Tongue (tissue), 2 donors: ENCODE results near the gene ALS2. TPM values are rescaled to one million over a fixed set of nuclear protein-coding genes. Genes with fewer than 3 reads are reported as not detected.
"Not testable (repeated sequence)": the region's sequence is repeated elsewhere in the genome, so short reads cannot be mapped to it uniquely, and the experiment has no call there.

ENCODE experiments used
- DNase-seq: peaks from one replicate; pipeline ENCODE4 v3.0.0-alpha.2; 2015
- total RNA-seq: library from RNA; depleted of rRNA; stranded (reverse); fragments of >200 nt; gene quantifications from one replicate; pipeline ENCODE4 v1.2.3, GENCODE V29; 2014

The ALS2 gene
- total RNA-seq, 1 donor from 2014 or later, result 27.3 TPM

DNA sequence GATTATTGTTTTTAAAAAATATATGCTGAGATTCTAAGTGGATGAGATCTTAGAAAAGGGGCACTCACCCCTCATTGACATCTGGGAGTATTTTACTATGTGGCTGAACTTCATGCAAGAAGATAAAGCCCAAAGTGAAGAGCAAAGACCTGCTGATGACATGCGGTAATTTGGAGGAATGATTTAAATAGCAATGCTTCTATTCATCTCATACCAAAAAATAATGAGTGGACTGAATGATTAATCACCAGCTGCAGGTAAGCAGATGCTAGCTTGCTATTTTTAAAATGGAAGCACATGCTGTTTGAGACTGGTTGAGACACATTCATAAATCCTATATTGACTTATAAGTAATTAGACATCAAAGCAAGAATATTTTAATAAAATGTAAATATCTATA lies 12.9 kb upstream of the ALS2 start:
- DNase-seq, result no peak

DNA sequence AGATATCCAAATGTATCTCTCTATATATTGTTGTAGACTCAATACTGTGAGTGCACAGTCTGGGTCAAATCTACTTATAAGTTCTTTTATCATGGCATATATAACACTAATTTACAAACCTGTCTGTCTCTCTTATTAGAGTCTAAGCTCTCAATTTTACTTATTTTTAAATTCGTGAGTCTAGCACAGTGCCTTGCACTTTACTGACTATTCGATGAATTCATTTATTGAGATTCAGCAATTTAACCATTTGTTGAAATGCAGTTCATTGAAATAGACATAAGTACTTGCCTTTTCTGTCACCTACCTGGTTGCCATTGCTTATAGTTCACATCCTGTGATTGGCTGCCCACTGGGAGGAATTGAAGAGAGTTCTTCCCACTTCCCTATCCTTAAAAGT lies 10.3 kb upstream of the ALS2 start:
- DNase-seq, result no peak

DNA sequence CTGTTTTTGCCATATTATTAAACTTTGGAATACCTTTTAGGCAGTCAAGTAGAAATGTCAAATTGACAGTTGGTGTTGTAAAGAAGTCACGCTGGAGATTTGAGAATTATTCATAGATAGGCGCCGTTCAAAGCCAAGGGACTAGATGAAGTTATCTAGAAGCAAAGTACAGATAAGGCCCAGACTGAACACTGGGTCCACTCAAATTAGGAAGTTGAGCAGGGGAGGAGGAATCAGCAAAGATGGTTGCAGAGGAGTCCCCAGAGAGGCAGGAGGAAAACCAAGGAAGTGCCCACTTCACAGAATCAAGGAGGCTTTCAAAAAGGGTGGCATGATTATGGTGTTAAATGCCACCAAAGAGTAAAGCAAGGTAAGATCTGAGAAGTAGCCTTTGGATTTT lies 9.6 kb upstream of the ALS2 start:
- DNase-seq, result no peak

DNA sequence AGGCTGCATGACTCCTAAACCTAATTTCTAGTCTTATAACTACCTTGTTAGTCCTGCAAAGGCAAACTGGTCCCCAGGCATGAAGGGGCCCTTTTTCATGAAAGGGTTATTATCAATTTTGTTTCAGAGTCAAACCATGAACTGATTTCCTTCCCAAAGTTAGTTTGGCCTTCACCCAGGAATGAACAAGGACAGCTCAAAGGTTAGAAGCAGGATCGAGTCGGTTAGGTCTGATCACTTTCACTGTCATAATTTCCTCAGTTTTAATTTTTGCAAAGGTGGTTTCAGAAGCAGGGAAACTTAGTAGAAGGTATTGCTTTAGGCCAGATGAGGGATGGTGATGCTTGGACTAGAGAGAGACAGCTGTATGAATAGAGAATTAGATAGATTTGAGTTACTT lies 8.7 kb upstream of the ALS2 start:
- DNase-seq, result no peak

DNA sequence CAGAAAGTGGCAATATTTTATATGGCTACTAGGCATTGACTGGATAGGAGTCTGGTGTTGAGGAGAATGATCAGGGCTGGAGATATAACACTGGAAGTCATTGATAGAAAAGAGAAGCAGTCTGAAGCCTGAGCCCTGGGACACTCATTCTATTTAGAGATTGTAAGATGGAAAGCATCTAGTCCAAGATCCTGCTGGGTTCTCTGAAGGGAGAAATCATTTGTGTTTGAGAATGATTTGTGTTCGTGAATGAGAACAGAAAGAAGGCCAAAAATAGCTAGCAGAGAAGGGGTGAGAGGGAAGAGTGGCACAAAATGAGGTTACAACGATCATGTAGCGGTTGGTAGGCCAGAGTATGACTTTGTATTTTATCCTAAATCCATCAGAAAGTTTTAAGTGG lies 7.6 kb upstream of the ALS2 start:
- no peak for DNase-seq

DNA sequence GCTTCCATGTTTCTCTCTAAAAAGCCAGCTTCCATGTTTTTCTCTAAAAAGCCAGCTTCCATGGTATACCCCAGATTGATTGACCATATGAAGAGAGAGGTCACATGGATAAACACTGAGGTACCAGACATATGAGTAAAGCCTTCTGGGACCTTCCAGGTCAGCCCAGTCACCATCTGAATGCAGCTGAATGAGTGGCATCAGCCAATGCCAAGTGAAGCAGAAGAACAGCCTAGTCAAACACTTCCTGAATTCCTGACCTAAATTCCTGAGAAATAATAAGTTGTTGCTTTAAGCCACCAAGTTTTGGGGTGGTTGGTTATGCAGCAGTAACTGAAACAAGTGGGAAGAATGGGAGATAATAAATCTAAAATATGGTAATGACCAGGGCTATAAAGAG lies 5.7 kb upstream of the ALS2 start:
- DNase-seq, result no peak

DNA sequence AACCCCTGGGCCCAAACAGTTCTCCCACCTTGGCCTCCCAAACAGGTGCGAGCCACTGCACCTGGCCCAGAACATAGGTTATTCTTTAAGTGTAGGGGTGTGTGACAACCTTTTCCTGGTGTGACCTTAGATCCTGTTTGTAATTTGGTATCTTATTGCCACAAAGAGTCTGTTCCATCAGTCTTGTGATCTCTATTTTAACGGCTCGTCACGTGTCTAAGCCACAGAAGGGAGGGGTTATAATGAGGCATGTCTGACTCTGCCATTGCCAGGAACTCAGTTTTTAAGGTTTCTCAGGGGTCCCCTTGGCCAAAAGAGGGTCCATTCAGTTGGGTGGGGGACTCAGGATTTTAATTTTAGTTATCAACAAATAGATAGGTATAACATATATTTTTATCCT lies 4.4 kb upstream of the ALS2 start:
- no peak for DNase-seq

DNA sequence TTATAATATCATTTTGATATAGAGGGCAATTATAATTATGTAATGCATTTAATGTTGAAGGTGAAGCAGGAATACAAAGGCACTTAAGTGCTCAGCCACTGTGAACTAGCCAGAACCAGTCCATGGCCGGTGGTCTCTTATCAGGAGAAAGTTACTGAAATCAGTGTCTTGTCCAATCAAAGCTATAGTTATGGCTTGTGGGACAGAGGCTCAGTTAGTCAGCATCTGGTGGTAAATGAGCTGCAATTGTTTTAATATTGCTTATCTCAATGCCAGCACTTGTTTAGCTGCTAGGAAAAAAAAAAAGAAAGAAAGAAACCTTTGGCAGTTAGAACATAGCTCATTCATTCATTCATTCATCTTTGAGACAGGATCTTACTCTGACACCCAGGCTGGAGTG lies 3.8 kb upstream of the ALS2 start:
- DNase-seq, result no peak

DNA sequence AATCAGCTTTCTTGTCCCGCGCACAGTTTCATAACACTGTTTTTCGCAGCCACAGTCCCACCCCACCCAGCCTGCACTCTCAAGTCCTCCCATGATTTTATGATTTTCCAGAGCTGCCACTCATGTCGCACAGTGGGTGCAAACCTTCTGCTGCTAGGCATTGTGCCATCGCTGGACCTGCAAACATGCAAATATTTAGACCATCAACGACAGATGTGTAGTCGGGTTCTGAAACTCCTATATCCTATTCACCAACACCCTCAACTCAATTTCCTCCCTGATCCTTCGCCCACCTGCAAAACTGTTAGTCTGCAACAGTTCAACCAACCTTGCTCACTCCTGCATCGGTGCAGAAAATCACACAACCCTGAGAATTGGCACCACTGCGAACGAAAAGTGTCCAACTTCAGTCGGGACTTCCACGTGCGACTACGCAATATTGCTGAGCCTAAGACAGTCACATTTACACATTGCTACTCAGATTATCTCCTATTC lies 871 bp upstream of the ALS2 start:
- peak; percentile 34 for DNase-seq

DNA sequence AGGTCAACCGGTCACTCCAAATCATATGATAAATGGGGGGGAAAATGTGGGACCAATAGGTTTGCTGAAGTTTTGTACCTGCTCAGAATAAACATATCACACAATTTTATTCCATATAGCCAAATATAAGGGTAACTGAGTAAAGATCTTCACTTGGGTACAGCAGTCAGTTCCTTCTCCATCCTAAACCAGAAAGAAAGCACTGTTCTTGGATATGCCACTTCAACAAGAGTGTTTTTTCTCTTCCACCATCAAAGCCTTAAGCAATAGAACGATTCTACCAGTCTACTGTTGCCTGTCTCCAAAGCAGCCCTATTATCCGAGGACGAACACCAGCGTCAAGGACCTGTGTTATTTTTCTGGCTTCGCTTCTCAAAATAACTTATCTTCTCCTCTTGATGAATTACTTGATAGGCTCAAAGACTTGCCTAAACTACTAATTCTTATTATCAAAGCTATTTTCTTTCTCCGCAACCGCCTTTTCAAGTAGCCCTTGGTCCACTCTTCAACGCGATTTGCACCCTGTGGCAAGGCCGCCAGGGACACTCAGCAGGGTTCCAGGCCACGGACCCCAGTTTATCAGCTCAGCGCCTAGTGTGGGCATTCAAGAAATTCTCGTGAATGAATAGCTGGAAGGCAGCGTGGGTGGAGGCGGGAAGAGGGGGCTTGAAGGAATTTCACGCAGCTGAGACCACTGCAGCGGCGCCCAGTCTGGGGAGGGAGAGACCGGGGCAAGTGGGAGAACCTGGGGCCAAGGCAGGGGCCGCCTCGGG lies 646 bp downstream of the ALS2 start:
- no peak for DNase-seq

DNA sequence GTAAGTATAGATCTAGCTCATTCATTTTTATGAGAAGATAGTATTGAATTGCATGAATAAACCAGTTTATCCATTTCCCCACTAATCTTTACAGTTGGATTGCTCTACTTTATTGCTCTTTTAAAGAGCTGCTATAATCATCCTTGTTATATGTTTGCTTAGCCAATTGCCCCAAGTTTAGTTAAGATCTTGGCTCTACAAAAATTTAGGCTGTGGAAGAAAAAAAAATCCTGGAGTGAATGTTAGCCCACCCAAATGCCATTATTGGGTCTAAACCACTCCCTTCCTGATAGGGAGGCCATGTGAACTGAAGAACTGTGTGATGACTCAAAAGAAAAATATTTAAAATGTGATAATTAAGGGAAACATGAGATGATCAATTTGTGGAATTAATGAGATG lies 2.9 kb downstream of the ALS2 start:
- DNase-seq, result no peak

DNA sequence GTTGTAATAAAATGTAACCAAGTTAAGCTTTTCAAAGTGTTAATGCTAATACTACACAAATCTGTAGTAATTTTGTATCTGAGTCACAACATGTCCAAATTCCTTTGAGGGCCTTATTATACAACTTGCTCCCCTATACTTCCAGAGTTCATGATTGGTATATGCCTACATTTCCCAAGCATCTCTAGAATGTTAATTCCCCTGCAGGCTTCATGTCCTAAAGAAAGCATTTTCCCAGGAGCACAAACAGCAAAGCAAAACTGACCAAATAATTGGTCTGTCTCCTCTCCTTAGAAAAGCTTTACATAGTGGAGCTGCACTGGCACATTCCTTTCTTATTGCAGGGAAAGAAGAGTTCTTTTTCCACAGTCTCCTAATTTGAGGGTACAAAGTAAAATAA lies 3.7 kb downstream of the ALS2 start:
- DNase-seq, result no peak

DNA sequence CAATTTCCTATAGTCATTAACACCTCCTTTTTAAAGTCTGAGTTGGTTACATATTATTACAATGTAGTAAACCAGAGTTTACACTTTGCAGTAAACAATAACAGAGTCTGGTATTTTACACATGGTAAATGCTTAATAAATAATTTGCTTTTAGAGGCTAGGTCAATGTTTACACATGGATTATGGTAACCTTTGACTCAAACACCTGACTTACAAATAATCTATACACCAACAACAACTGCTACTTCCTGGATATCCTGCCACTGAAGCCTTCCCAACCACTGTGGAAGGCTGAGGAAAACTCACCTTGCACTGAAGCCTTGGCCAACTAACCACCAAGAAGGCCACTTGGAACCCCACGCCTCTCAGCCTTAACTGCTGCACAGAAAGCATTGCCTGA lies 5.4 kb downstream of the ALS2 start:
- DNase-seq, result no peak

DNA sequence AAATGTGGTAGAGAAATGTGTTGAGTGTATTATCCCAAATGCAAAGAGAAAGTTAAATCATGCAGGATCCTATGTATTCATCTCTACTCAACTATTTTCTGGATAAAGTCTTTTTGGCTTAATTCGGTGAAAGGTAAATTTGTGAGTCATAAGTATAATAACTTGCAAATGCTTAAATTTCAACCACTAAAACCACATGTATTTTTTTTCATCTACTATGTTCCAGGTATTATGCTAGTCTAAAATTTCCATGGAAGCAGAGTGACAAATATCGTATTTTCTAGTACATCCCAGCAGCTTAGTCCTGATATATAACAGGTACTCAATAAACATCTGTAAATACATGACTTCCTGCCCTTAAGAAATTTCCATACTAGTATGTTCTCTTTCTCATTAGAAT lies 6.2 kb downstream of the ALS2 start:
- DNase-seq, result no peak

DNA sequence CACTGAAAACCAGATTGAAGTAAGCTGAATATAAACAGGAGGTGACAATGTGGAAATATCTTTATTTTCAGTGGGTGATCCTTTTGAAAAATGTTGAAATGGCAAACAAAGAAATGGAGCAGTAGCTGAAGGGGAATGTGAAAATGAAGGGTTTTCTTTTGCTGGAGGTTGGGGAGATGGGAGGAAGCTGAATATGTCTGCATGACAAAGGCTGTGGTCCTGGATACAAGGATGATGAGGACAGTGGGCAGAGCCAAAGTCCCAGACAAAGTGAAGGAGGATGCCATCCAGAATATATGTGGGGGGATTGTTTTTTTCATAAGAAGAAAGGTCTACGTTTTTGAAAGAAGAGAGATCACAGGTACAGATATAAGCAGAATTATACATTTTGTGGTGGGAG lies 6.7 kb downstream of the ALS2 start:
- DNase-seq, result no peak

DNA sequence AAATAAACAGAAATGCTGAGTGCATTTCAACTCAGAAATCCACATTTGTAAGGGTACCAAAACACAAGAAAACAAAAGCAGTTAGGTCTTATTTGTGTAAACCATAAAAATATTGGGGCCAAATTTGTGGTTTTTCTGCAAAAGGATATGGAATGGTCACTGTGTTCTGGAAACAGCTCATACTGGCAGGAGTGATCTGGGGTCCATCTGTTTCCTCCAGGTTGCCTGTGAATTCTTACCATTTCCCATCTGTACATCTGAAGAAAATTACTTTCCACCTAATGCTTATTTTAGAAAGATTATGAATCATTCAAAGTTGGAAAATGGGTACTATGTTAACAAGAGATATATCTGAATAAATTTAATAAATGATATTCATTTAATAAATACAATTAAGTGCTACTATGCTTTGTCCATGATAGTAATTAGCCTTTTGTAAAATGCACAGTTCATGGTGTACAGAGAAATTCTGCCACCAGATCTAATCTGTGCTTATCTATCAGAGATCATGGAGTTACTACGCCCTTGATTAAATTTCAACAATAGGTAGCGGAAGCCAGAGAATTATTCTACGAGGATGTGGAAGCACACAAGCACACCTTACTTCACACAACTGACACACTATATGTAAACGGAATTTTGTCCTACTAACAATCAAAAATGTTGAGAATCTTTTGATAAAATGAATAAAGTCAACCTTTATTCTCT lies 10.9 kb downstream of the ALS2 start:
- DNase-seq, result no peak

DNA sequence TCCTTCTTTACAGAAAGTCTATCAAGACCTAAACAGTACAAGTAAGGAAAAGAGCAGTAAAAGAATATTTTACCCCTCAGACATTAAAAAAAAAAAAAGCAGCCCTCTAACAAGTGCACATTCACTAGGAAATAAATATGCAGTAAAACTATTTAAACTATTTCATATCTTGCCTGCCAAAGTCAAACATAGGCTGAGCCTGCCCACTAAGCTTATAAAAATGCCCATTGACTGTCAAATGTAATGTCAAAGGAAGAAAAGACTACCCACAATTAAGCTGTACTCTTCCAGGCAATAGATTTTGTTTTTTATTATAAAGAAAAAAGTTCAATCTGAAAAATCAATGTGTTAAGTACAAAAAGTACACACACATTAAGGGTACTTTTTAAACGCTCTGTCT lies 11.8 kb downstream of the ALS2 start:
- no peak for DNase-seq

DNA sequence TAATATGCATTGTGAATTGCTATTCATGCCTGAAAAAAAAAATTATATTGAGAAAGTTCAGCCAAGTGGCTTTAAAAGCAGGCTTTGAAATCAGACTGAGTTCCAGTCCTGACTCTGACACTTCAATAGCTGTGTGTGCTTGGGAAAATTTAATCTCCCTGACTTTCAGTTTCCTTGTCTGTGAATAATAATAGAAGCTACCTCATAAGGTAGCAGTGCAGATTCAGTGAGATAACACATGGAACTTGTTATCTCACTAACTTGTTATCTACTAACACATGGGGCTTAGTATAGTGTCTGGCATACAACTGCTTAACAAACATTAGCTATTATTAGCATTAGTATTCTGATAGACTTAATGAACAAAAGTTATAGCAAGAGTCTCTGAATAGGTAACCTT lies 14.9 kb downstream of the ALS2 start:
- DNase-seq, result no peak

DNA sequence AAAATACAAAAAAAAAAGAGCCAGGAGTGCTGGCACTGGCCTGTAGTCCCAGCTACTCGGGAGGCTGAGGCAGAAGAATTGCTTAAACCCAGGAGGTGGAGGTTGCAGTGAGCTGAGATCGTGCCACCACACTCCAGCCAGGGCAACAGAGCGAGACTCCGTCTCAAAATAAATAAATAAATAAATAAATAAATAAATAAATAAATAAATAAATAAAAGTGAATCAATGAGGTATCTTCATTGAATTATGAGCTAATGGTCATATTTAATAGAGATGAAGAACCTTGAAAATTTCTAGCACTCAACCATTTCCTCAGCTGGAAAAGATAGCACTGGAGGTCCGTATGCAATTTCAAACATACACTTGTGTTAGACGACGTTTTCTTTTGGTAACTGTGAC lies 16.3 kb downstream of the ALS2 start:
- DNase-seq, result not testable (repeated sequence)

DNA sequence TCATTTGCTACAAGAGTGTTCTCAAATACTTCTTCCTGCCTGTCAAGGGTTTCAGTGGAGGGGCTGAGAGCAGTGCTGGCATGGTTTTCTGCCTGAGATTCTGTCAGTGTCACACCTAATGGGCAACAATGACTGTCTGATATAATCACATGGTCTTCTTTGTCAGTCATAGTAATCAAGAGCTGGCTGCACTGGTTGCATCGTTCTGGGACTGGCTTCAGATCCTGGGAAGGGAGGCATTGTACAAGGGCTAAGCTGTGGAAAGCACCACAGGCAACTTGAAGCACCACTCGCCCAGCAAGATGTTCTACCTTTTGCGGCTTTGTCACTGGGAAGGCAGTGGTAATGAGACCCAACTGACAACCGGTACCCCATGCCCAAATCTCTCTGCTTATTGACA lies 19.6 kb downstream of the ALS2 start:
- DNase-seq, result no peak

DNA sequence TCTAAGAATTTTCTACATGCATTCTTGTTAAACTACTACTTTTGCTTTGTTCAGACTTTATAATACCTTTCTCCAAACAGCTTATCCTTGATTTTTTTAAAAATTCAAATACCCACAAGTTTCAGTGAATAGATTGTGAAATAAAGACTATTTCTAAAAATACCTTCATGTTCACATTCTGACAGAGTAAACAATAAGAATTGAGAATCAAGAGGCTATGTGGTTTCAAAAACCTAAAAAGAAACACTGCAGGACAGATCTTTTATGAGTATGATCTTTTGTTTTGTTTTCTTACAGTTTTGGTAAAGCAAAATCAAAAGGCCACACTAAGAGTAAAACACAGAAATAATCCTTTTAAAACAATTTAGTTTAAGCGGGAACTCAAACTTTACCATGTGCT lies 21.2 kb downstream of the ALS2 start:
- DNase-seq, result no peak

DNA sequence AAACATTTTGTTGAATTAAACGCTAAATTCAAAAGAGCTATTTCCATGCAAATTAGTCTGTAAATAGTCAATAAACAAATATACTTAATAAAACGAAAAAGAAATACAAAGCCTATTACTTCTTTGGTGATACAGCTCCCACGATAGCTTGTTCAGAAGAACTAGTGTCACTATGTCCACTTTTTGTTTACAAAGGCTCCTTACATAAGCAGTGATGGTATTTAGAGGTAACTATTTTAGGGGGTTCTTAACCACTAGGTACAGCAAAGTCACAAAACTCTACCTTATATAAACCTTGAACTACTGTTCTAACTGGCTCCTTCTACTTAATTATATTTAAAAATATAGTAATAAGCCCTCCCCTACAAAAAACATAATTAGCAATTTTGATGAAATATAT lies 21.9 kb downstream of the ALS2 start:
- DNase-seq, result no peak

DNA sequence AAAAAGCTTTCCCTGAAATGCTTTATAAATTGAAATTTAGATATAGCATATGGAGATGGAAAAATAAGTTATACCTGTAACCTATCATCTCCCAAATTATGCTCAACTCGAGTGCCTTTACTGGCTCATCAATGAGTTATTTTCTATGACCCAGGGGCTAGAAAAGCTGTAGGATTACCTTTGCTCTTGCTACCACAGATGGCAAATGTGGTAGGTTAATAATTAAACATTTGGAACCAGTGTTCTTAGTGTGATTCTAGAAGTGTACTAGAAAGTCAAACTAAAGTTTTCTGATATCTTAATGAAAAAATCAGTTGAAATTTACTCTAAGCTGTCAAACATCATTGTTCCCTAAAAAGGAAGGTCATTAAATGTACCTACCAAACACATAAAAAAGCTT lies 22.5 kb downstream of the ALS2 start:
- DNase-seq, result no peak
